WTC11 (cell line): ENCODE measurements around the gene GPC5. TPM values are rescaled to one million over a fixed set of nuclear protein-coding genes. Genes with fewer than 3 reads are reported as not detected.

Experiments
- ATAC-seq: fragments of 200-7000 bp; cut with Tn5 transposase; 2 replicates; pipeline ENCODE4 v1.10.0; 2021; ENCODE audit warnings: mild to moderate bottlenecking, moderate library complexity
- CTCF ChIA-PET: fragments of 300-600 bp; sonication (Branson Sonifier 250); formaldehyde crosslinking; loops from one replicate; lab custom pipeline; 2021; ENCODE audit warnings: antibody characterized with exemption; lab: Charles Lee
- POLR2A ChIA-PET: fragments of 350-600 bp; sonication (Branson Sonifier 250); formaldehyde crosslinking; loops from one replicate; lab custom pipeline; 2021; ENCODE audit warnings: antibody characterized with exemption; lab: Charles Lee
- DNase-seq: peaks from one replicate; pipeline ENCODE4 v3.0.0; 2021; ENCODE audit warnings: low spot score
- H3K27ac Mint-ChIP-seq: 2 replicates; pipeline ENCODE4 v1.8.0; 2021; ENCODE audit warnings: mixed read lengths
- H3K27me3 Mint-ChIP-seq: 2 replicates; pipeline ENCODE4 v1.8.0; 2021; ENCODE audit warnings: low read depth, mild to moderate bottlenecking, moderate library complexity, mixed read lengths
- H3K36me3 Mint-ChIP-seq: 2 replicates; pipeline ENCODE4 v1.8.0; 2021; ENCODE audit warnings: mixed read lengths
- H3K4me1 Mint-ChIP-seq: 2 replicates; pipeline ENCODE4 v1.8.0; 2022; ENCODE audit warnings: mixed read lengths
- H3K4me3 Mint-ChIP-seq: 2 replicates; pipeline ENCODE4 v1.8.0; 2021; ENCODE audit warnings: mild to moderate bottlenecking, moderate library complexity, mixed read lengths
- H3K9me3 Mint-ChIP-seq: 2 replicates; pipeline ENCODE4 v1.8.0; 2021; ENCODE audit warnings: mixed read lengths
- CTCF ChIP-seq: fragments of 200-600 bp; IDR thresholded peaks from 2 replicates; pipeline ENCODE4 v1.8.0; 2022; ENCODE audit warnings: antibody characterized with exemption
- E2F4 ChIP-seq: sonication (generic); formaldehyde crosslinking; IDR thresholded peaks from 2 replicates; pipeline ENCODE4 v1.8.1; 2022; ENCODE audit warnings: low read depth, mild to moderate bottlenecking, moderate library complexity, missing genetic modification reagents, borderline replicate concordance
- ETV6 ChIP-seq: sonication (generic); formaldehyde crosslinking; IDR thresholded peaks from 2 replicates; pipeline ENCODE4 v1.8.1; 2022; ENCODE audit warnings: mild to moderate bottlenecking, missing genetic modification reagents
- HMGA2 ChIP-seq: fragments of 250-450 bp; sonication (Bioruptor Pico); IDR thresholded peaks from 2 replicates; pipeline ENCODE4 v1.4.0; 2021; ENCODE audit warnings: mild to moderate bottlenecking, moderate library complexity
- KAT7 ChIP-seq: sonication (generic); formaldehyde crosslinking; IDR thresholded peaks from 2 replicates; pipeline ENCODE4 v1.8.1; 2023; ENCODE audit warnings: missing genetic modification reagents, mild to moderate bottlenecking, borderline replicate concordance
- MAX ChIP-seq: sonication (generic); formaldehyde crosslinking; IDR thresholded peaks from 2 replicates; pipeline ENCODE4 v1.8.0; 2022; ENCODE audit warnings: mild to moderate bottlenecking, missing genetic modification reagents
- MLX ChIP-seq: sonication (generic); formaldehyde crosslinking; IDR thresholded peaks from 2 replicates; pipeline ENCODE4 v1.8.1; 2023; ENCODE audit warnings: mild to moderate bottlenecking, missing genetic modification reagents, moderate library complexity
- NR1H2 ChIP-seq: sonication (generic); formaldehyde crosslinking; IDR thresholded peaks from 2 replicates; pipeline ENCODE4 v1.9.0; 2021; ENCODE audit warnings: mild to moderate bottlenecking, moderate library complexity, missing genetic modification reagents
- NR2C2 ChIP-seq: sonication (generic); formaldehyde crosslinking; IDR thresholded peaks from 2 replicates; pipeline ENCODE4 v1.8.0; 2022; ENCODE audit warnings: mild to moderate bottlenecking, missing genetic modification reagents
- PRDM15 ChIP-seq: sonication (generic); formaldehyde crosslinking; IDR thresholded peaks from 2 replicates; pipeline ENCODE4 v1.8.0; 2022; ENCODE audit warnings: missing genetic modification reagents
- TEAD1 ChIP-seq: sonication (generic); formaldehyde crosslinking; IDR thresholded peaks from 2 replicates; pipeline ENCODE4 v1.8.0; 2022; ENCODE audit warnings: mild to moderate bottlenecking, missing genetic modification reagents
- TP53 ChIP-seq: sonication (generic); formaldehyde crosslinking; IDR thresholded peaks from 2 replicates; pipeline ENCODE4 v1.8.1; 2023; ENCODE audit warnings: mild to moderate bottlenecking, missing genetic modification reagents
- ZBTB21 ChIP-seq: sonication (generic); formaldehyde crosslinking; IDR thresholded peaks from 2 replicates; pipeline ENCODE4 v1.8.1; 2023; ENCODE audit warnings: mild to moderate bottlenecking, missing genetic modification reagents, borderline replicate concordance
- ZNF121 ChIP-seq: sonication (generic); formaldehyde crosslinking; IDR thresholded peaks from 2 replicates; pipeline ENCODE4 v1.8.0; 2023; ENCODE audit warnings: missing genetic modification reagents
- ZNF219 ChIP-seq: sonication (generic); formaldehyde crosslinking; IDR thresholded peaks from 2 replicates; pipeline ENCODE4 v1.8.0; 2023; ENCODE audit warnings: missing genetic modification reagents, mild to moderate bottlenecking, borderline replicate concordance
- ZNF232 ChIP-seq: sonication (generic); formaldehyde crosslinking; IDR thresholded peaks from 2 replicates; pipeline ENCODE4 v1.8.0; 2022; ENCODE audit warnings: mild to moderate bottlenecking, missing genetic modification reagents
- ZNF396 ChIP-seq: fragments of 250-450 bp; sonication (Bioruptor Pico); IDR thresholded peaks from 2 replicates; pipeline ENCODE4 v1.8.0; 2021; ENCODE audit warnings: mild to moderate bottlenecking, moderate library complexity, borderline replicate concordance
- ZNF425 ChIP-seq: fragments of 250-450 bp; sonication (Bioruptor Pico); conservative IDR thresholded peaks from 2 replicates; pipeline ENCODE4 v1.9.0; 2021; ENCODE audit warnings: mild to moderate bottlenecking
- ZNF512 ChIP-seq: sonication (generic); formaldehyde crosslinking; IDR thresholded peaks from 2 replicates; pipeline ENCODE4 v1.8.1; 2022; ENCODE audit warnings: missing genetic modification reagents, borderline replicate concordance
- ZSCAN18 ChIP-seq: fragments of 250-450 bp; sonication (Bioruptor Pico); IDR thresholded peaks from 2 replicates; pipeline ENCODE4 v2.1.2; 2022; ENCODE audit warnings: mild to moderate bottlenecking, moderate library complexity
- total RNA-seq: library from RNA; stranded (reverse); gene quantifications from 3 replicates; pipeline ENCODE4 v1.2.3, GENCODE V29; 2021

Gene GPC5
- total RNA-seq, 1 experiment from 2014 or later, result 0.46 TPM

GRCh38 chr13:92317066-92317465 lies 918.6 kb downstream of the GPC5 start (continued):
- TF ChIP-seq ZNF219 (CRISPR knock-in tag) (no peak), MLX (no peak), ZNF121 (CRISPR knock-in tag) (no peak), TEAD1 (CRISPR knock-in tag) (no peak)

GRCh38 chr13:92320323-92320722 lies 921.9 kb downstream of the GPC5 start:
- CTCF ChIA-PET, result no interaction called here
- TF ChIP-seq MAX (no peak), HMGA2 (CRISPR knock-in tag) (no peak)
- ATAC-seq, result no peak
- no peak for DNase-seq
- H3K4me1 Mint-ChIP-seq, result no peaks in the 10 kb centered on the region
- H3K36me3 Mint-ChIP-seq, result no peaks in the 10 kb centered on the region
- no peaks in the 10 kb centered on the region for H3K9me3 Mint-ChIP-seq
- no peaks in the 10 kb centered on the region for H3K27me3 Mint-ChIP-seq
- no peak overlapping the region for H3K4me3 Mint-ChIP-seq
- POLR2A ChIA-PET, result no interaction called here
- no peak overlapping the region for H3K27ac Mint-ChIP-seq

GRCh38 chr13:92321174-92321573 lies 922.8 kb downstream of the GPC5 start:
- ATAC-seq (no peak), DNase-seq (no peak)
- Mint-ChIP-seq H3K4me3 (no peak overlapping the region), H3K4me1 (no peaks in the 10 kb centered on the region), H3K27ac (no peak overlapping the region), H3K36me3 (no peaks in the 10 kb centered on the region), H3K27me3 (no peaks in the 10 kb centered on the region), H3K9me3 (no peaks in the 10 kb centered on the region)
- CTCF ChIA-PET, result no interaction called here
- POLR2A ChIA-PET, result no interaction called here
- TF ChIP-seq E2F4 (CRISPR knock-in tag) (no peak), KAT7 (no peak), ETV6 (no peak), ZSCAN18 (CRISPR knock-in tag) (no peak), CTCF (no peak), ZNF425 (no peak), NR2C2 (no peak), ZNF512 (CRISPR knock-in tag) (no peak), HMGA2 (CRISPR knock-in tag) (no peak), PRDM15 (CRISPR knock-in tag) (no peak), ZNF396 (CRISPR knock-in tag) (no peak), TP53 (CRISPR knock-in tag) (no peak), NR1H2 (CRISPR knock-in tag) (no peak), ZNF232 (CRISPR knock-in tag) (no peak), ZBTB21 (no peak), MAX (no peak)
